GM12875 (cell line): Measurements from ENCODE around the gene CEP152.

Source experiments
- H3K4me3 ChIP-seq: one replicate; pipeline ENCODE4 v1.5.1; 2011; ENCODE audit warnings: low read depth, low read length, control low read depth
- CTCF ChIP-seq: IDR thresholded peaks from 2 replicates; pipeline ENCODE4 v1.5.1; 2011; ENCODE audit warnings: low read depth, mild to moderate bottlenecking, control low read depth, inconsistent platforms, low read length, moderate library complexity, borderline replicate concordance; ENCODE audit not compliant: insufficient read depth

Gene CEP152

GRCh38 chr15:48693484-48693883 is 117.4 kb downstream of the CEP152 start:
- H3K4me3 ChIP-seq: no peak overlapping the region
- no peak for TF ChIP-seq CTCF

GRCh38 chr15:48688493-48688892 is 122.4 kb downstream of the CEP152 start:
- TF ChIP-seq CTCF: no peak
- no peak overlapping the region for H3K4me3 ChIP-seq
